ENCODE data around the gene ADGRD1. TPM values are rescaled to one million over a fixed set of nuclear protein-coding genes. Genes with fewer than 3 reads are reported as not detected.
A peak's percentile ranks its signal among the peaks of the same experiment; 100 is the strongest.

Gene ADGRD1
- total RNA-seq, 2 donors from 2014 or later = 143 to 254 TPM

- DNase-seq (no peak), ATAC-seq (no peak)
- intact Hi-C loops (cut with DNase I) = no loop called here
Measured at GRCh38 chr12:131101703-131102492, 148.2 kb downstream of the ADGRD1 start.

GRCh38 chr12:131102493-131102931 lies 148.8 kb downstream of the ADGRD1 start:
- DNase-seq = no peak
- intact Hi-C loops (cut with DNase I) = no loop called here
- no peak for ATAC-seq

GRCh38 chr12:131102991-131103668 lies 149.4 kb downstream of the ADGRD1 start:
- ATAC-seq (no peak), DNase-seq (no peak)
- intact Hi-C loops (cut with DNase I) = no loop called here

- DNase-seq (no peak), ATAC-seq (peak; percentile 6)
- intact Hi-C loops (cut with DNase I) = no loop called here
Measured at GRCh38 chr12:131103669-131104462, 150.2 kb downstream of the ADGRD1 start.

- intact Hi-C loops (cut with DNase I) = no loop called here
Measured at GRCh38 chr12:131104463-131105350, 151.0 kb downstream of the ADGRD1 start.

GRCh38 chr12:131105351-131105735 lies 151.6 kb downstream of the ADGRD1 start:
- intact Hi-C loops (cut with DNase I) = no loop called here
- DNase-seq (no peak), ATAC-seq (peak in 1 of 2 donors; percentile 2)

More at GRCh38 chr12:131104463-131105350, 151.0 kb downstream of the ADGRD1 start:
- DNase-seq (peak; percentile 86), ATAC-seq (peak; percentile 85 to 93)

- DNase-seq (no peak), ATAC-seq (peak in 1 of 2 donors; percentile 16)
- intact Hi-C loops (cut with DNase I) = no loop called here
Measured at GRCh38 chr12:131105736-131106348, 152.1 kb downstream of the ADGRD1 start.

- DNase-seq (no peak), ATAC-seq (no peak)
- intact Hi-C loops (cut with DNase I) = no loop called here
Measured at GRCh38 chr12:131106349-131106941, 152.7 kb downstream of the ADGRD1 start.

- intact Hi-C loops (cut with DNase I) = no loop called here
- no peak for ATAC-seq
- DNase-seq = no peak
Measured at GRCh38 chr12:131108177-131108955, 154.7 kb downstream of the ADGRD1 start.

GRCh38 chr12:131111446-131111845 lies 157.7 kb downstream of the ADGRD1 start:
- intact Hi-C loops (cut with DNase I) = no loop called here
- DNase-seq (no peak), ATAC-seq (no peak)

- no peak for DNase-seq
- intact Hi-C loops (cut with DNase I) = no loop called here
- peak in 1 of 2 donors; percentile 26 for ATAC-seq
Measured at GRCh38 chr12:131112021-131112420, 158.3 kb downstream of the ADGRD1 start.

GRCh38 chr12:131112700-131113290 lies 159.1 kb downstream of the ADGRD1 start:
- ATAC-seq (peak in 1 of 2 donors; percentile 93), DNase-seq (no peak)
- intact Hi-C loops (cut with DNase I) = no loop called here

GRCh38 chr12:131113568-131114270 lies 160.0 kb downstream of the ADGRD1 start:
- ATAC-seq = no peak
- intact Hi-C loops (cut with DNase I) = no loop called here
- no peak for DNase-seq

GRCh38 chr12:131114271-131114670 lies 160.6 kb downstream of the ADGRD1 start:
- no peak for DNase-seq
- intact Hi-C loops (cut with DNase I) = no loop called here
- ATAC-seq = no peak

GRCh38 chr12:131114942-131115584 lies 161.4 kb downstream of the ADGRD1 start:
- intact Hi-C loops (cut with DNase I) = no loop called here
- ATAC-seq (no peak), DNase-seq (no peak)

Data from left cardiac atrium (tissue), 4 donors.